H1 (cell line): ENCODE results near the gene KLHL3. TPM values are rescaled to one million over a fixed set of nuclear protein-coding genes. Genes with fewer than 3 reads are reported as not detected.

Source experiments
- CTCF ChIA-PET: fragments of 300-600 bp; sonication (Branson Sonifier 250); formaldehyde crosslinking; loops from one replicate; lab custom pipeline; 2021; ENCODE audit not compliant: partially characterized antibody; lab: Charles Lee
- POLR2A ChIA-PET: fragments of 300-600 bp; sonication (Branson Sonifier 250); formaldehyde crosslinking; loops from one replicate; lab custom pipeline; 2021; ENCODE audit warnings: inconsistent platforms; ENCODE audit not compliant: partially characterized antibody; lab: Charles Lee
- DNase-seq, 2 experiments: peaks; one replicate each; pipeline versions ENCODE4 v3.0.0 to v3.0.0-alpha.2; 2010 to 2022; ENCODE audit warnings: low spot score in 2 of 2, low read depth in 1 of 2, mixed read lengths in 1 of 2
- FAIRE-seq: peaks from 2 replicates; lab custom pipeline; 2011; peaks lifted over from hg19 to GRCh38; lab: Jason Lieb, UNC
- H2AFZ ChIP-seq: 2 replicates; pipeline ENCODE4 v1.8.1; 2012; ENCODE audit warnings: low read length, inconsistent platforms
- H2AK5ac ChIP-seq: 2 replicates; pipeline ENCODE4 v1.6.1; 2013; ENCODE audit warnings: low read depth, low read length
- H2BK120ac ChIP-seq: replicated peaks from 2 replicates; pipeline ENCODE3; 2013; ENCODE audit warnings: low read depth, low read length, inconsistent platforms
- H2BK12ac ChIP-seq: 2 replicates; pipeline ENCODE4 v1.6.1; 2013; ENCODE audit warnings: low read depth, low read length
- H2BK15ac ChIP-seq: 2 replicates; pipeline ENCODE4 v1.6.1; 2013; ENCODE audit warnings: low read length
- H2BK20ac ChIP-seq: 2 replicates; pipeline ENCODE4 v1.6.1; 2013; ENCODE audit warnings: low read length
- H2BK5ac ChIP-seq: 2 replicates; pipeline ENCODE4 v1.6.1; 2013; ENCODE audit warnings: low read depth, low read length
- H3K14ac ChIP-seq: 2 replicates; pipeline ENCODE4 v1.6.1; 2013; ENCODE audit warnings: inconsistent platforms; ENCODE audit not compliant: insufficient read length
- H3K18ac ChIP-seq: 2 replicates; pipeline ENCODE4 v1.6.1; 2013; ENCODE audit warnings: low read length; ENCODE audit errors: extremely low read depth
- H3K23ac ChIP-seq: 2 replicates; pipeline ENCODE4 v1.6.1; 2013; ENCODE audit warnings: inconsistent platforms; ENCODE audit not compliant: insufficient read length
- H3K23me2 ChIP-seq: 2 replicates; pipeline ENCODE4 v1.6.1; 2013; ENCODE audit warnings: low read depth, low read length
- H3K27ac ChIP-seq: 2 replicates; pipeline ENCODE4 v1.6.1; 2011; ENCODE audit warnings: low read depth, low read length, inconsistent platforms
- H3K27me3 ChIP-seq, 4 experiments: replicated peaks in 1 of 4; 1 replicate in 1 of 4; 2 replicates in 3 of 4; pipeline versions ENCODE4 v1.6.1 to v1.8.1; 2011 to 2013; ENCODE audit warnings: low read length in 3 of 4, mild to moderate bottlenecking in 3 of 4, inconsistent platforms in 2 of 4, mixed read lengths in 2 of 4, moderate library complexity in 1 of 4; ENCODE audit not compliant: control insufficient read depth in 3 of 4, insufficient read depth in 3 of 4; ENCODE audit errors: extremely low read depth in 1 of 4
- H3K36me3 ChIP-seq, 4 experiments: 2 replicates each; pipeline versions ENCODE4 v1.6.1 to v1.8.1; 2011 to 2013; ENCODE audit warnings: mild to moderate bottlenecking in 4 of 4, low read length in 3 of 4, moderate library complexity in 2 of 4, control low read depth in 1 of 4, inconsistent platforms in 1 of 4; ENCODE audit not compliant: insufficient read depth in 4 of 4, control insufficient read depth in 2 of 4
- H3K4ac ChIP-seq: replicated peaks from 2 replicates; pipeline ENCODE3; 2013; ENCODE audit warnings: low read length, low read depth, mixed read lengths, inconsistent platforms; ENCODE audit not compliant: insufficient read length
- H3K4me1 ChIP-seq, 4 experiments: replicated peaks in 1 of 4; 1 replicate in 1 of 4; 2 replicates in 3 of 4; pipeline versions ENCODE4 v1.6.1 to v1.8.1; 2011 to 2013; ENCODE audit warnings: low read length in 3 of 4, inconsistent platforms in 2 of 4, mixed read lengths in 1 of 4; ENCODE audit not compliant: insufficient read depth in 4 of 4, control insufficient read depth in 3 of 4
- H3K4me2 ChIP-seq, 2 experiments: 2 replicates each; pipeline versions ENCODE4 v1.6.1 to v1.8.1; 2011 to 2013; ENCODE audit warnings: low read depth in 2 of 2, low read length in 2 of 2, control low read depth in 1 of 2, inconsistent platforms in 1 of 2, mild to moderate bottlenecking in 1 of 2; ENCODE audit not compliant: insufficient read depth in 1 of 2
- H3K4me3 ChIP-seq, 4 experiments: fragments of 200-600, 300-600 bp in 1 of 4; sonication (generic), shearing (Covaris generic), sonication (Bioruptor Twin) in 1 of 4; 2 replicates each; pipeline versions ENCODE4 v1.5.1 to v1.8.1; 2011 to 2016; ENCODE audit warnings: low read length in 4 of 4, low read depth in 3 of 4, control low read depth in 2 of 4, inconsistent platforms in 2 of 4, mild to moderate bottlenecking in 2 of 4, mixed read lengths in 1 of 4, moderate library complexity in 1 of 4; ENCODE audit not compliant: insufficient read depth in 2 of 4; ENCODE audit errors: extremely low read depth in 1 of 4
- H3K56ac ChIP-seq: replicated peaks from 2 replicates; pipeline ENCODE3; 2013; ENCODE audit warnings: low read depth, mild to moderate bottlenecking, mixed read lengths, low read length, inconsistent platforms; ENCODE audit not compliant: insufficient read length
- H3K79me1 ChIP-seq: 2 replicates; pipeline ENCODE4 v1.6.1; 2013; ENCODE audit warnings: low read depth, low read length, control low read depth
- H3K79me2 ChIP-seq, 2 experiments: 2 replicates each; pipeline versions ENCODE4 v1.6.1 to v1.8.1; 2012 to 2013; ENCODE audit warnings: low read length in 2 of 2, mild to moderate bottlenecking in 2 of 2, inconsistent platforms in 1 of 2; ENCODE audit not compliant: insufficient read depth in 2 of 2, control insufficient read depth in 1 of 2
- H3K9ac ChIP-seq, 4 experiments: replicated peaks in 1 of 4; 1 replicate in 1 of 4; 2 replicates in 3 of 4; pipeline versions ENCODE4 v1.6.1 to v1.8.1; 2011 to 2013; ENCODE audit warnings: low read depth in 3 of 4, low read length in 3 of 4, control low read depth in 2 of 4, mild to moderate bottlenecking in 2 of 4, moderate library complexity in 2 of 4, inconsistent platforms in 1 of 4; ENCODE audit errors: extremely low read depth in 1 of 4
- H3K9me3 ChIP-seq, 2 experiments: 2 replicates each; pipeline versions ENCODE4 v1.6.1 to v1.8.1; 2012 to 2013; ENCODE audit warnings: mild to moderate bottlenecking in 2 of 2, moderate library complexity in 2 of 2, control low read depth in 1 of 2, inconsistent platforms in 1 of 2, low read depth in 1 of 2, low read length in 1 of 2, mixed read lengths in 1 of 2; ENCODE audit not compliant: insufficient read depth in 2 of 2
- H4K20me1 ChIP-seq, 2 experiments: replicated peaks in 1 of 2; 2 replicates each; pipeline versions ENCODE3 to v1.8.1; 2011 to 2013; ENCODE audit warnings: inconsistent platforms in 2 of 2, low read length in 2 of 2, mild to moderate bottlenecking in 1 of 2; ENCODE audit not compliant: insufficient read depth in 2 of 2, control insufficient read depth in 1 of 2
- H4K5ac ChIP-seq: 2 replicates; pipeline ENCODE4 v1.6.1; 2013; ENCODE audit warnings: low read length, low read depth, mixed read lengths, inconsistent platforms; ENCODE audit not compliant: insufficient read length
- H4K8ac ChIP-seq: 2 replicates; pipeline ENCODE4 v1.8.0; 2013; ENCODE audit warnings: mild to moderate bottlenecking, moderate library complexity, low read length, inconsistent platforms; ENCODE audit not compliant: insufficient read depth; ENCODE audit errors: extremely low read depth
- H4K91ac ChIP-seq: replicated peaks from 2 replicates; pipeline ENCODE3; 2013; ENCODE audit warnings: low read length, mixed read lengths, inconsistent platforms; ENCODE audit not compliant: insufficient read length
- CBX5 ChIP-seq: fragments of 300-800, 300-1000 bp; sonication (generic); IDR thresholded peaks from 2 replicates; pipeline ENCODE4 v1.7.1; 2016; ENCODE audit warnings: antibody characterized with exemption, low read length, low read depth
- JUN ChIP-seq: IDR thresholded peaks from 2 replicates; pipeline ENCODE4 v1.6.1; 2011; ENCODE audit warnings: low read depth, mild to moderate bottlenecking, improper control_type of control experiment, low read length
- MAX ChIP-seq: IDR thresholded peaks from 2 replicates; pipeline ENCODE4 v1.6.1; 2012; ENCODE audit warnings: inconsistent platforms
- RFX5 ChIP-seq: IDR thresholded peaks from 2 replicates; pipeline ENCODE4 v1.6.1; 2011; ENCODE audit warnings: low read depth, low read length, improper control_type of control experiment, borderline replicate concordance
- RNF2 ChIP-seq: fragments of 200-900, 300-1000 bp; sonication (generic); IDR thresholded peaks from 2 replicates; pipeline ENCODE4 v1.7.1; 2016; ENCODE audit warnings: borderline replicate concordance, low read depth, mild to moderate bottlenecking, antibody characterized with exemption, low read length; ENCODE audit not compliant: poor library complexity, severe bottlenecking; ENCODE audit errors: missing control alignments
- SIX5 ChIP-seq: IDR thresholded peaks from 2 replicates; pipeline ENCODE4 v1.6.1; 2011; ENCODE audit warnings: mild to moderate bottlenecking, low read depth, low read length
- SP1 ChIP-seq: IDR thresholded peaks from 2 replicates; pipeline ENCODE4 v1.6.1; 2011; ENCODE audit warnings: low read depth, low read length
- SRF ChIP-seq: IDR thresholded peaks from 2 replicates; pipeline ENCODE4 v1.6.1; 2011; ENCODE audit warnings: mild to moderate bottlenecking, low read depth, low read length, moderate library complexity
- TEAD4 ChIP-seq: IDR thresholded peaks from 2 replicates; pipeline ENCODE4 v1.6.1; 2012; ENCODE audit warnings: low read depth, low read length, inconsistent platforms, mixed read lengths
- ZNF274 ChIP-seq: IDR thresholded peaks from 2 replicates; pipeline ENCODE4 v1.7.0; 2012; ENCODE audit warnings: low read length, borderline replicate concordance; ENCODE audit errors: extremely low read depth
- WGBS, 2 experiments: shearing (Covaris generic) in 1 of 2; methylation state at CpG; one replicate each; pipeline versions ENCODE4 v1.1.6 to v1.1.7; 2013 to 2015; ENCODE audit warnings: low lambda C conversion rate in 2 of 2, mixed read lengths in 2 of 2, inconsistent platforms in 1 of 2, low coverage in 1 of 2, missing lambda C conversion rate in 1 of 2; ENCODE audit not compliant: insufficient replicate concordance in 2 of 2, insufficient coverage in 1 of 2, insufficient read length in 1 of 2; ENCODE audit errors: extremely low coverage in 1 of 2, missing lambda C conversion rate in 1 of 2; 5-methylcytosine and 5-hydroxymethylcytosine counted together
- polyA plus RNA-seq, 7 experiments: library from polyadenylated mRNA; depleted of rRNA in 3 of 7; stranded (reverse) in 5 of 7; unstranded in 2 of 7; fragments of >200 nt in 5 of 7; fragments of 200-250 nt in 2 of 7; gene quantifications; 1 replicate in 5 of 7; 2 replicates in 1 of 7; 4 replicates in 1 of 7; pipeline versions ENCODE4 v1.2.1 to v1.2.3, GENCODE V29; 2011 to 2013; ENCODE audit warnings: missing spikeins in 2 of 7, mixed read lengths in 2 of 7
- total RNA-seq: library from RNA; stranded (reverse); fragmentation: NEBNext Ultra II Directional; extraction: Animal tissue kit (Norgen Biotek cat#: 25700); gene quantifications from 2 replicates; pipeline ENCODE4 v1.2.1, GENCODE V29; 2021

The KLHL3 gene
- total and polyA plus RNA-seq, 2 of the 8 experiments (the other 6 are each of a cell fraction or from before 2014, with no cell fraction given) = 7.4 to 13.7 TPM

- Histone ChIP-seq H3K23ac (no peak overlapping the region), H4K5ac (no peak overlapping the region), H3K14ac (no peak overlapping the region), H3K27ac (no peak overlapping the region), H2AFZ (no peak overlapping the region), H3K23me2 (no peaks in the 10 kb centered on the region; the same call in 1 of the 2 replicates), H3K4me1 (no peaks in the 10 kb centered on the region), H2BK15ac (no peak overlapping the region), H2BK5ac (no peak overlapping the region), H3K79me1 (no peaks in the 10 kb centered on the region), H2AK5ac (no peak overlapping the region), H3K4ac (no peak overlapping the region), H4K91ac (no peak overlapping the region), H3K79me2 (no peaks in the 10 kb centered on the region), H3K18ac (no peak overlapping the region), H4K8ac (no peak overlapping the region), H3K9ac (no peak overlapping the region)
- ChIA-PET CTCF (interaction anchor here (1.1 to 1.7 kb wide), 5 partner anchors 8 to 132 kb away, joined by 3 to 8 read pairs (median 5); partner anchors contain the start of gene KLHL3), POLR2A (no interaction called here)
- no peak for DNase-seq
- no peak for TF ChIP-seq CBX5
- no peak for TF ChIP-seq JUN
- no peak for TF ChIP-seq SP1
- no peak for TF ChIP-seq ZNF274
- no peak for TF ChIP-seq RNF2
- TF ChIP-seq TEAD4 = no peak
- no peak for TF ChIP-seq MAX
- TF ChIP-seq SIX5 = no peak
- no peak for TF ChIP-seq RFX5
- TF ChIP-seq SRF = no peak
- TF ChIP-seq, all 59 proteins: peak for 0
- no peak for FAIRE-seq
- Histone ChIP-seq H2BK120ac (no peak overlapping the region), H2BK20ac (no peak overlapping the region), H3K9me3 (no peaks in the 10 kb centered on the region), H4K20me1 (no peaks in the 10 kb centered on the region), H3K27me3 (no peaks in the 10 kb centered on the region), H3K56ac (no peak overlapping the region), H3K4me2 (no peak overlapping the region), H2BK12ac (no peak overlapping the region), H3K36me3 (no peaks in the 10 kb centered on the region; a peak in 2 of 8 replicates), H3K4me3 (no peak overlapping the region)
- WGBS, 2 experiments = 93% methylated on average over 11 of the region's 11 CpGs; no CpG with 5 or more reads in 1 of the 2 experiments
These were observed 88.5 kb downstream of the KLHL3 start for GRCh38 chr5:137647401-137647800.
